Mesendoderm (in vitro differentiated cells): ENCODE measurements around the gene PCNT.

Source experiments
- DNase-seq: peaks from one replicate; pipeline ENCODE4 v3.0.0; 2013
- H2AK5ac ChIP-seq: 2 replicates; pipeline ENCODE4 v1.6.1; 2013; ENCODE audit warnings: low read length, inconsistent platforms
- H2BK120ac ChIP-seq: 2 replicates; pipeline ENCODE4 v1.6.1; 2013; ENCODE audit warnings: low read depth, mild to moderate bottlenecking, low read length, moderate library complexity, mixed read lengths
- H2BK15ac ChIP-seq: replicated peaks from 2 replicates; pipeline ENCODE4 v1.6.1; 2013; ENCODE audit warnings: low read depth, mild to moderate bottlenecking, moderate library complexity
- H2BK5ac ChIP-seq: 2 replicates; pipeline ENCODE4 v1.6.1; 2013; ENCODE audit warnings: low read length, inconsistent platforms
- H3K18ac ChIP-seq: 2 replicates; pipeline ENCODE4 v1.6.1; 2013; ENCODE audit warnings: mild to moderate bottlenecking, low read length, mixed read lengths
- H3K23ac ChIP-seq: one replicate; pipeline ENCODE4 v1.6.1; 2013; ENCODE audit warnings: low read length
- H3K27ac ChIP-seq: 2 replicates; pipeline ENCODE4 v1.5.1; 2013; ENCODE audit warnings: low read depth, mild to moderate bottlenecking, inconsistent platforms, low read length, moderate library complexity
- H3K27me3 ChIP-seq: 2 replicates; pipeline ENCODE4 v1.6.1; 2013; ENCODE audit warnings: low read length, control low read depth, mild to moderate bottlenecking, inconsistent platforms; ENCODE audit not compliant: insufficient read depth, poor library complexity
- H3K36me3 ChIP-seq: 2 replicates; pipeline ENCODE4 v1.6.1; 2013; ENCODE audit warnings: low read length, inconsistent platforms; ENCODE audit not compliant: control insufficient read depth, insufficient read depth
- H3K4ac ChIP-seq: one replicate; pipeline ENCODE4 v1.6.1; 2013; ENCODE audit warnings: low read depth, mild to moderate bottlenecking, low read length, moderate library complexity
- H3K4me1 ChIP-seq: 2 replicates; pipeline ENCODE4 v1.6.1; 2013; ENCODE audit warnings: low read depth, low read length, inconsistent platforms; ENCODE audit not compliant: control insufficient read depth
- H3K4me2 ChIP-seq: 2 replicates; pipeline ENCODE4 v1.6.1; 2013; ENCODE audit warnings: low read length
- H3K4me3 ChIP-seq: 2 replicates; pipeline ENCODE4 v1.5.1; 2013; ENCODE audit warnings: mild to moderate bottlenecking, low read length
- H3K56ac ChIP-seq: one replicate; pipeline ENCODE4 v1.6.1; 2013; ENCODE audit warnings: low read length
- H3K79me1 ChIP-seq: 2 replicates; pipeline ENCODE4 v1.6.1; 2013; ENCODE audit warnings: low read length, inconsistent platforms
- H3K79me2 ChIP-seq: 2 replicates; pipeline ENCODE4 v1.6.1; 2013; ENCODE audit warnings: mild to moderate bottlenecking, low read length; ENCODE audit not compliant: control insufficient read depth, insufficient read depth
- H3K9ac ChIP-seq: 2 replicates; pipeline ENCODE4 v1.6.1; 2013; ENCODE audit warnings: low read length, inconsistent platforms
- H4K5ac ChIP-seq: one replicate; pipeline ENCODE4 v1.6.1; 2013; ENCODE audit warnings: low read length
- H4K8ac ChIP-seq: one replicate; pipeline ENCODE4 v1.6.1; 2013; ENCODE audit warnings: low read depth, mild to moderate bottlenecking, control low read depth, low read length, moderate library complexity
- WGBS: extraction: QIAGEN DNeasy Blood & Tissue Kit; methylation state at CpG from one replicate; pipeline ENCODE4 v1.1.7; 2013; ENCODE audit warnings: low lambda C conversion rate, missing lambda C conversion rate; ENCODE audit not compliant: insufficient coverage; ENCODE audit errors: extremely low coverage; 5-methylcytosine and 5-hydroxymethylcytosine counted together

PCNT gene

GRCh38 chr21:46410516-46410915 lies 86.6 kb downstream of the PCNT start:
- H3K79me2 ChIP-seq = no peaks in the 10 kb centered on the region
- no peak overlapping the region for H3K23ac ChIP-seq
- no peak for DNase-seq
- H3K27me3 ChIP-seq = no peaks in the 10 kb centered on the region
- no peak overlapping the region for H3K56ac ChIP-seq
- H3K79me1 ChIP-seq = no peaks in the 10 kb centered on the region
- WGBS = no CpG with 5 or more reads among the region's 9 CpGs
- H2BK120ac ChIP-seq = no peak overlapping the region
- no peak overlapping the region for H3K4ac ChIP-seq
- H3K4me2 ChIP-seq = no peak overlapping the region
- no peak overlapping the region for H3K9ac ChIP-seq
- peaks cover 4% of the 10 kb centered on the region for H3K36me3 ChIP-seq
- no peak overlapping the region for H3K4me3 ChIP-seq
- H3K18ac ChIP-seq = no peak overlapping the region
- no peak overlapping the region for H4K5ac ChIP-seq
- H4K8ac ChIP-seq = no peak overlapping the region
- no peak overlapping the region for H2BK15ac ChIP-seq
- H2BK5ac ChIP-seq = no peak overlapping the region
- H3K4me1 ChIP-seq = no peaks in the 10 kb centered on the region
- no peak overlapping the region for H3K27ac ChIP-seq
- H2AK5ac ChIP-seq = no peak overlapping the region

- H3K4me3 ChIP-seq = no peak overlapping the region
- no peak overlapping the region for H3K23ac ChIP-seq
- no peak overlapping the region for H4K8ac ChIP-seq
- H3K4me2 ChIP-seq = no peak overlapping the region
- H3K27ac ChIP-seq = no peak overlapping the region
- H2BK120ac ChIP-seq = no peak overlapping the region
- no peaks in the 10 kb centered on the region for H3K27me3 ChIP-seq
- H2BK5ac ChIP-seq = no peak overlapping the region
- H3K56ac ChIP-seq = no peak overlapping the region
- DNase-seq = no peak
- no peak overlapping the region for H3K9ac ChIP-seq
- H3K79me1 ChIP-seq = no peaks in the 10 kb centered on the region
- no peak overlapping the region for H3K4ac ChIP-seq
- no peak overlapping the region for H2BK15ac ChIP-seq
- no peak overlapping the region for H2AK5ac ChIP-seq
- peaks cover 7% of the 10 kb centered on the region for H3K36me3 ChIP-seq
- no peaks in the 10 kb centered on the region for H3K79me2 ChIP-seq
- H3K18ac ChIP-seq = no peak overlapping the region
- H3K4me1 ChIP-seq = no peaks in the 10 kb centered on the region
- no CpG with 5 or more reads among the region's 17 CpGs for WGBS
- no peak overlapping the region for H4K5ac ChIP-seq
Observed at GRCh38 chr21:46411236-46411635, 87.3 kb downstream of the PCNT start.

- Histone ChIP-seq H2BK15ac (no peak overlapping the region), H3K23ac (no peak overlapping the region), H3K27ac (no peak overlapping the region), H3K79me1 (no peaks in the 10 kb centered on the region), H3K56ac (no peak overlapping the region), H2AK5ac (no peak overlapping the region), H4K8ac (no peak overlapping the region), H2BK5ac (no peak overlapping the region), H3K4me3 (no peak overlapping the region), H3K9ac (no peak overlapping the region), H3K4ac (no peak overlapping the region), H3K79me2 (no peaks in the 10 kb centered on the region), H3K36me3 (peaks cover 9% of the 10 kb centered on the region), H2BK120ac (no peak overlapping the region), H3K4me1 (no peaks in the 10 kb centered on the region), H4K5ac (no peak overlapping the region), H3K18ac (no peak overlapping the region), H3K4me2 (no peak overlapping the region), H3K27me3 (no peaks in the 10 kb centered on the region)
- WGBS = no CpG with 5 or more reads among the region's 31 CpGs
- DNase-seq = no peak
Observed at GRCh38 chr21:46411691-46412090, 87.7 kb downstream of the PCNT start.

- no peak overlapping the region for H3K4ac ChIP-seq
- H2BK5ac ChIP-seq = no peak overlapping the region
- H3K4me1 ChIP-seq = no peaks in the 10 kb centered on the region
- no peak overlapping the region for H3K56ac ChIP-seq
- no peak overlapping the region for H3K4me2 ChIP-seq
- no peak overlapping the region for H3K18ac ChIP-seq
- H3K27me3 ChIP-seq = no peaks in the 10 kb centered on the region
- no peak overlapping the region for H2AK5ac ChIP-seq
- no peaks in the 10 kb centered on the region for H3K79me2 ChIP-seq
- H4K5ac ChIP-seq = no peak overlapping the region
- DNase-seq = no peak
- H4K8ac ChIP-seq = no peak overlapping the region
- H3K9ac ChIP-seq = no peak overlapping the region
- no peak overlapping the region for H3K4me3 ChIP-seq
- H3K23ac ChIP-seq = no peak overlapping the region
- WGBS = no CpG with 5 or more reads among the region's 39 CpGs
- peaks cover 11% of the 10 kb centered on the region for H3K36me3 ChIP-seq
- no peak overlapping the region for H3K27ac ChIP-seq
- H2BK15ac ChIP-seq = no peak overlapping the region
- H2BK120ac ChIP-seq = no peak overlapping the region
- no peaks in the 10 kb centered on the region for H3K79me1 ChIP-seq
Observed at GRCh38 chr21:46412521-46413364, 88.8 kb downstream of the PCNT start.

- Histone ChIP-seq H4K5ac (no peak overlapping the region), H3K79me1 (no peaks in the 10 kb centered on the region), H3K56ac (no peak overlapping the region), H3K27ac (no peak overlapping the region), H3K4me2 (no peak overlapping the region), H3K18ac (no peak overlapping the region), H4K8ac (no peak overlapping the region), H3K79me2 (no peaks in the 10 kb centered on the region), H3K4me1 (no peaks in the 10 kb centered on the region), H2BK120ac (no peak overlapping the region), H3K4me3 (no peak overlapping the region), H3K27me3 (no peaks in the 10 kb centered on the region), H3K4ac (no peak overlapping the region), H3K9ac (no peak overlapping the region), H2AK5ac (no peak overlapping the region), H2BK5ac (no peak overlapping the region), H2BK15ac (no peak overlapping the region), H3K23ac (no peak overlapping the region), H3K36me3 (peaks cover 12% of the 10 kb centered on the region)
- WGBS = no CpG with 5 or more reads among the region's 9 CpGs
- no peak for DNase-seq
Observed at GRCh38 chr21:46413365-46413696, 89.4 kb downstream of the PCNT start.

GRCh38 chr21:46414965-46415275 lies 91.0 kb downstream of the PCNT start:
- no CpG with 5 or more reads among the region's 13 CpGs for WGBS
- Histone ChIP-seq H3K4me1 (no peaks in the 10 kb centered on the region), H2BK5ac (no peak overlapping the region), H3K18ac (no peak overlapping the region), H3K9ac (no peak overlapping the region), H3K56ac (no peak overlapping the region), H2BK120ac (no peak overlapping the region), H2AK5ac (no peak overlapping the region), H3K79me1 (no peaks in the 10 kb centered on the region), H3K27ac (no peak overlapping the region), H2BK15ac (no peak overlapping the region), H3K23ac (no peak overlapping the region), H3K27me3 (no peaks in the 10 kb centered on the region), H3K4me2 (no peak overlapping the region), H3K4me3 (no peak overlapping the region), H3K4ac (no peak overlapping the region), H4K8ac (no peak overlapping the region), H3K36me3 (peaks cover 12% of the 10 kb centered on the region), H4K5ac (no peak overlapping the region), H3K79me2 (no peaks in the 10 kb centered on the region)
- no peak for DNase-seq
